CMK (cell line): ENCODE results near the gene C22orf42.
"Not testable (repeated sequence)": the region's sequence is repeated elsewhere in the genome, so short reads cannot be mapped to it uniquely, and the experiment has no call there.

ENCODE experiments used
- DNase-seq: peaks from one replicate; pipeline ENCODE4 v3.0.0-alpha.2; 2010; ENCODE audit warnings: low read depth

C22orf42 gene

DNA sequence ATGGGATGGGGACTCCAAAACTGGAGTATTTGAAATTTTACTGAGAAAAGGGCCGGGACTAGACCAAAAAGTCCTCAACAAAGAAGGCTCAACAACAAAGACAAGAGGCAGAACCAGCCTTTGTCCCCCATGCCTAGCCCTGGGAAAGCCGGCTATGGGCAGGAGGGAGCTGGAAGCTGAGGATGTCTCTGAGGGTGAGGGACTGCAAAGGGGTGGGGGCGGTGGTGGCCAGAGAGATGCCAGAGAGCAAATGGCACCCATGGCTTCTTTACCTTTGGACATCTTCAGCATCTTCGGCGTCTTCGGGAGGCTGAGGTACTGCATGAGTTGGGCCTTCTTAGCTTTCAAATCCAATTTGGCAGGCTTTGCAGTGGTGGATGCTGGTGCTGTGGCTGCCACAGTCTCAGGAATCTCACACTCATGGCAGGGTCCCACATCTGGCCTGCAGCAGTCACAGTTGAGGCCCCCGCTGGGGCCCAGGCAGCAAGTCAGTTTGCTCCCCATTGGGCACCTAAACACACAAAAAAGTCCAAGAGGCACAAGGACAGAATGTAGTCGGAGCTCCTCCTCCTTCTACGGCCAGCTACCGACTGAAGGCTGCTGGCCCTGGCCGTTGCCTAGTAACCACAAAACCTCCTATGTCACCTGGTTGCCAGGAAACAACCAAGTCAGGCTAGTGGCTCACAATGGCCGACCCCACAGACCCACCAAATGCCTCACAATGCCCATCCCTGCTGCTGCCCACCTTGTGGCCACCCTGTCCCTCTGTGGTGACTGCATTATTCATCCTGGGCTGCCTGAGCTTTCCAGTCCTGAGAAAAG is at the start of gene C22orf42:
C22orf42 (minus strand) TSS at position 592 of the 822 bp plus-strand sequence; CDS start at position 504, 88 bp downstream.
- no peak for DNase-seq

DNA sequence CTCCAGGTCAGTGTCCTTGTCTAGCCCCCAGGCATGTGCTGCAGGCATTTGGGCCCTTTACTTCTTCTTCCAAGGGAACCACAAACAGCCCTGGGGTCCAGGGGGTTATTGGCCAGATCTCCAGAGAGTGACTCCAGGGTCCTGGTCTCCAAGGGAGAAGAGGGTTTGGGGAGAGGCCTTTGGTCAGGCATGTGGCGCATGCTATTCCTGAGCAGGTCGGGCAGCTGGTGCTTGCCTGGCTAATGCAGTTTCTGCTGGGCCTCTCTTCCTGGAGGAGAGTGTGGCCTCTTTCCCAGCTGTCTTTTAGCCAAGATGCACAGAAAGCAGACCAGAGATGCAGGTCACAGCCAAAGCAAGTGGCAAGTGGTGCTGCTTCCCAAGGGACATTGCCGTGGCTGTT is 49.6 kb upstream of the C22orf42 start:
- DNase-seq, result no peak

DNA sequence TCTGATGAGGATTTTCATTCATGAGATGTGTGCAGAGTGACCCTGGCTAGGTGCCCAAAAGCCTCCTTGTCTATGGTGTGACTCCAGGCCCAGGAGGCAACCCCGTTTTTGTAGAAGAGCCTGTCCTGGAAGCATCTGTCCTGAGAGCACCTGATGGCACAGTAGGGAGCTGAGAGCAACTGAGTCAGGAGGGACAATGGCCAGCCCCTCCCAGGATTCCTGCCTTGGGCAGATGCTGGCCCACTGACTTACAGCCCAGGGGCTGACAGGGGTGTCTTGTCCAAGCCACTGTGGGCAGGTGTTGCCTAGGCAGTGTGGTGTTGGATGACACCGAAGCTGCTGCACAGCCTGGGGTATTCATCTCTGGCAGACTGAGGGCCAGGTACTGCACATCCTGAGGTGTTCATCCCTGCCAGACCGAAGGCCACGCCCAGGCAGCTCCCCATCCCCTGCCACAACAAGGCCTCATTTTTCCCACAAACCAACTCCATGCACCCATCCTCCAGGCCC is 48.9 kb upstream of the C22orf42 start:
- DNase-seq, result no peak

GRCh38 chr22:32206774-32207758 is 48.0 kb upstream of the C22orf42 start:
- DNase-seq, result no peak

GRCh38 chr22:32205974-32206773 is 47.1 kb upstream of the C22orf42 start:
- no peak for DNase-seq

DNA sequence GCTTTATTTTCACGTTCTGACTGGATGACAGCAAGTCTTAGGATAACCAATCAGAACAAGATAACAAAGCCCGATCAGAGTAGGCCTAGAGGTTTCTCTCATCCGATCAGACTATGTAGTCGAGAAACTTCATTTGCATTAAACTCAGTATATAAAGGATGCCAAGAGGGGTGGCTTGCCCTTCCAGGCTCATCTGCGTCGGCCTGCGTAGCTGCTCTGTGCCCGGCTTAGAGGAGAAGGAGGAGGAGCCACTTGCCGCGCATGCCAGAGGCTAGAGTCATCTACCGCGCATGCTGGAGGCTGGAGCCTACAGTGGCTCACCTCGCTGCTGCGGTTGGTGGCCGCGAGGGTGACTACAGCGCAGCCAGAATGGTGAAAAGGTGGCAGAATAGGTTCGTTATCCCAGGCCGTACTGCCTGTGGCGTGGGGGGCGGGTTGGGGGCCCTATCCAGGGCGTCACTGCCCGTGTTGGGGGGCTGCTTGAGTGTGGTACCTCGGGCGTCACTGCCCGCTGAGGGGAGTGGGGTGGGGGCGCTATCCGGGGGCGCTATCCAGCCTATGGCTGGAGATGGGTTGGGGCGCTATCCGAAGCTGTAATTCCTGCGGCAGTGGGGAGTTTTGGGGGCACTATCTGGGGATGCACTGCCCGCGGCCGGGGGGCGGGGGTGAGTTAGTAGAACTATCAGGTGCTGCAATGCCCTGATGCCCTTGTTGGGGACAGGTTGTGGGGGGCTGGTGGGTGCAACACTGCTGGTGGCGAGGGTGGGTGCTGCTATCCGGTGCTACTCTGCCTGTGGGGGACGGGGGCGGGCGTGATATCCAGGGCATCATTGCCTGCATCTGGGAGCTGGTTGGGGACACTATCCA is 46.0 kb upstream of the C22orf42 start, which contains the start of gene RFPL2:
RFPL2 (minus strand) TSS at position 218 of the 867 bp plus-strand sequence. CDS start 2,622 bp downstream, outside the sequence.
- DNase-seq, result no peak

DNA sequence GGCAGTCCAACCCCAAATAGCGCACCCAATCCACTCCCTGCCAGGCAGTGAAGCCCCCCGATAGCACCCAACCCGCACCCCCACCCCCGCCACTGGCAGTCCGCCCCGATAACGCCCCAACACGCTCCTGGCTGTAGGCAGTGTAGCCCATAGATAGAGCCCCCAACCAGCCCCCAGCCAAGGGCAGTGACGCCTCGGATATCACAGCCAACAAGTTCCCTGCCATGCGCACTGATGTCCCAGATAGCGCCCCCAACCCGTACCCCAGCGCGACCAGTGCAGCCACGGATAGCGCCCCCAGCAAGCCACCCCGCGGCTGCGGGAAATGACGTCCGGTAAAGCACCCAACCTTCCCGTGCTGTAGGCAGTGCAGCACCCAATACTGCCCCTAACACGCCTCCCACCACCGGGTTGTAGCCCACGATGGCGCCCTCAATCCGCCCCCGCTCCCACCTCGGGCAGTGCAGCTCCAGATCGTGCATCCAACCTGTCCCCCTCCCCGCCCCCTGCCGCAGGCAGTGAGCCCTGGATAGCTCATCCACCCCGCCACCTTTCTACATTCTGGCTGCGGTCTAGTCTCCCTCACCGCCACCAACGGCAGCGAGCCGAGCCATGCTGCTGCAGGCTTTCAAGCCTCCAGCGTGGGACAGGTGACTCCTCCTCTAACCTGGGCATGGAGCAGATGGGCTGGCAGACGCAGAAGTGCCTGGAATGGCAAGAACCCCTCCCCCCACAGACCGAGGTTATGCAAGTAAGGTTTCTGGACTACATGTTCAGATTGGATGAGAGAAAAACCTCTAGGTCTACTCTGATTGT is 45.1 kb upstream of the C22orf42 start:
- DNase-seq, result no peak

- DNase-seq, result no peak
Measured at GRCh38 chr22:32203181-32204039, 44.3 kb upstream of the C22orf42 start.

GRCh38 chr22:32202539-32203180 is 43.6 kb upstream of the C22orf42 start:
- DNase-seq, result no peak

GRCh38 chr22:32202161-32202538 is 43.0 kb upstream of the C22orf42 start:
- DNase-seq, result no peak

DNA sequence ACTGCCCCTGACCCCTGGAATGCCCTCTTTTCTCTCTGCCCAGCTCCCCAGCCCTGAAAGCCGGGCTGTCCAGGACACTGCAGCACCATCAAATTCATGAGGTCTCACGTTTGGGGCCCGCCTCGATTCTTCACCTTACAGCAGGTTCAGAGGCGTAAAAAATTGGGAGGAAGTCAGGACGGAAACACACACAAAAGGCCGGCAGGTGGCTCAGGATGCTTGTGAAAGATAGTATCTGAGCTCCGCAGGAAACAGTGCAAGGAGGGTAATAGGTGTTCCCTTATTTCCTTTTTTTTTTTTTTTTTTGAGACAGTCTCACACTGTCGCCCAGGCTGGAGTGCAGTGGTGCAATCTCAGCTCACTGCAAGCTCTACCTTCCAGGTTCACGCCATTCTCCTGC is 41.6 kb upstream of the C22orf42 start:
- DNase-seq, result no peak

- no peak for DNase-seq
Measured at GRCh38 chr22:32199961-32200360, 40.9 kb upstream of the C22orf42 start.

- no peak for DNase-seq
Measured at GRCh38 chr22:32199341-32199740, 40.2 kb upstream of the C22orf42 start.

DNA sequence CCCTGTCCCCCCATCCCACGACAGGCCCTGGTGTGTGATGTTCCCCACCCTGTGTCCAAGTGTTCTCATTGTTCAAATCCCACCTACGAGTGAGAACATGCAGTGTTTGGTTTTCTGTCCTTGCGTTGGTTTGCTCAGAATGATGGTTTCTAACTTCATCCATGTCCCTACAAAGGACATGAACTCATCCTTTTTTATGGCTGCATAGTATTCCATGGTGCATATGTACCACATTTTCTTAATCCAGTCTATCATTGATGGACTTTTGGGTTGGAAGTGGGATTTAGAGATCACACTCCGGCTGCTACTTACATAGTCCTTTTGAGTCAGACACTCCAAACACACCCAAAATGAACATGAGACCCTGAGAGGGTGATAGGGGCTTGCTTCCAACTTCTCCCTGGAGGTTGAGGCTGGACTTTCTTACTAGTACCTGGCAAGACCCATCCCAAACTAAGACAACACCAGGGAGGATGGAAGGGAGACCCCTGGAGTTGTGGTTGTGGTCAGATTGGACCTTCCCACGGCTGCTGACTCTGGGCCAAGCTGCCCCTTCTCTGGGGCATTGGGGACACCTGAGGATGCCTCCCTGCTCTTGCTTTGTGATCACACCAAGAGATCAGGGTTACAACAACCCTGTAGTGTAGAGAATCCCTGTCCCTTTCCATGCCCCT is 38.6 kb upstream of the C22orf42 start:
- not testable (repeated sequence) for DNase-seq

DNA sequence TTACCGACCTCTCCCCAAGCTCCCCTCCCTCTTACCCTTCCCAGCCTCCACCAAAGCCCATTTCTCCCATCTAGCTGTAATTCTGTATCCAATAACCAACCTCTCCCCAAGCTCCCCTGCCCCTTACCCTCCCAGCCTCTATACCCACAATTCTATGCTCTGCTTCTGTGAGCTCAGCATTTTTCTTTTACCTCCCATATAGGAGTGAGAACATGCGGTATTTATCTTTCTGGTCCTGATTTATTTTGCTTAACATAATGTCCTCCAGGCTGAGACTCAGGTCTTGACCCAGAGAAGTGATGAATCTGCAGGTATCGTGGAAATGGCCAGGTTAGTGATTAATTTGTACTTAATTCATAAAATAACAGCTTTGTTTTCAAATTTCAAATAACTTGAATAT is 36.8 kb upstream of the C22orf42 start:
- DNase-seq, result not testable (repeated sequence)

DNA sequence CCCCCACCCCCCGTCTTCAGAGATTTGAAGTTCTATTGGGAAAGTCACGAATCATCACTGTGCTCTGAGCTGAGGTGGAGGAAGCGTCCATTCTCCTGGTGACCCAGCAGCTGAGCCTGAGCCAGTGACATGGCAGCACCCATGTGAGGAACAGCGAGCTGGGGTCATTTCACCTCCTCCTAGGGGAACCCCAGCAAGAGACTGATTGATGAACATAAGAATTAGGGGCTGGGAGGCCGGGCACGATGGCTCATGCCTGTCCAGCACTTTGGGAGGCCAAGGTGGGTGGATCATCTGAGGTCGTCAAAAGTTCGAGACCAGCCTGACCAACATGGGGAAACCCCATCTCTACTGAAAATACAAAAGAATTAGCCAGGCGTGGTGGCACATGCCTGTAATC is 34.2 kb upstream of the C22orf42 start:
- not testable (repeated sequence) for DNase-seq

GRCh38 chr22:32191021-32191420 is 31.9 kb upstream of the C22orf42 start:
- DNase-seq, result not testable (repeated sequence)

GRCh38 chr22:32185821-32186220 is 26.7 kb upstream of the C22orf42 start:
- no peak for DNase-seq
